PC-3 (cell line): ENCODE results near the gene CSPG4.

Experiments
- CTCF ChIP-seq: fragments of 300-600 bp; sonication (generic); conservative IDR thresholded peaks from 2 replicates; pipeline ENCODE4 v1.5.1; 2017; ENCODE audit warnings: antibody characterized with exemption, low read depth, mild to moderate bottlenecking, low read length
- EZH2 ChIP-seq: fragments of 300-600 bp; sonication (generic); IDR thresholded peaks from one replicate; pipeline ENCODE4 v1.6.1; 2017; ENCODE audit warnings: antibody characterized with exemption, mild to moderate bottlenecking, low read length; ENCODE audit not compliant: unreplicated experiment
- EZH2phosphoT487 ChIP-seq: fragments of 300-600 bp; sonication (generic); IDR thresholded peaks from 2 replicates; pipeline ENCODE4 v1.6.1; 2018; ENCODE audit warnings: mild to moderate bottlenecking, antibody characterized with exemption, low read length, borderline replicate concordance

- no peak for TF ChIP-seq CTCF
- no peak for TF ChIP-seq EZH2
- TF ChIP-seq EZH2phosphoT487 = no peak
Measured at GRCh38 chr15:75625542-75626347, 86.9 kb downstream of the CSPG4 start, which contains the start of gene SNUPN.
